GM21576 (cell line): ENCODE measurements around the gene EOMES.

Source experiments
- ATAC-seq: cut with Tn5 transposase; IDR thresholded peaks from one replicate; pipeline ENCODE4 v1.9.1; 2021; ENCODE audit warnings: mild to moderate bottlenecking, moderate library complexity; ENCODE audit not compliant: unreplicated experiment

Gene EOMES

GRCh38 chr3:27720899-27721716, 1.0 kb downstream of the EOMES start:
- ATAC-seq: no peak

DNA sequence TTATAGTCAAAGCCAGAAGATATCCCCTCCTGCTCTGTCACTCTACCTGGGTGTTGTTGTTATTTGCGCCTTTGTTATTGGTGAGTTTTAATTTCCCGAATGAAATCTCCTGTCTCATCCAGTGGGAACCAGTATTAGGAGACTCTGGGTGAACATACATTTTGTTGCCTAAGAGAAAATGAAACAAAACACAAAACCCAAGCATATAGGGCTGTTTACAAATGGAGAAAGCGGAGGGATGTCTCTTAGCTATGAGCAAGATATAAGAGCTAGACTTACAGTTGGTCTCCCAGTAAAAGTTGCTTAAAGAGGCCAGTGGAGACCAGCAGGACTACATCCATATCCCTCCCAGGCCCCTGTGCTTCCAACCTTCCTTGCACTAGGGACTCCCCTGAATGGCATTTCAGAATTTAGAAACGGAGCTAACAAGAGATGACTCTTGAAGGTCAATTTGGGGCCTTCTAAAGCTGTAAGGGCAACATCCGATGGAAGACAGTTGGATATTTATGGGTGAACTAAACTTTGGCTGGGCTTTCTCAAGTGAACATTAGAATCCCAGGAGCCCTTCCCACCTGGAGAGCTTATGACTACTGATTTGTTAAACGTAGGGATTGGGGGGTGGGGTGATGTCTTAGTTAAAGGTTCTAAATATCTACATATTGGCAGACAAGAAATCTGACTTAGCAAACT, 2.7 kb downstream of the EOMES start:
- ATAC-seq: no peak

DNA sequence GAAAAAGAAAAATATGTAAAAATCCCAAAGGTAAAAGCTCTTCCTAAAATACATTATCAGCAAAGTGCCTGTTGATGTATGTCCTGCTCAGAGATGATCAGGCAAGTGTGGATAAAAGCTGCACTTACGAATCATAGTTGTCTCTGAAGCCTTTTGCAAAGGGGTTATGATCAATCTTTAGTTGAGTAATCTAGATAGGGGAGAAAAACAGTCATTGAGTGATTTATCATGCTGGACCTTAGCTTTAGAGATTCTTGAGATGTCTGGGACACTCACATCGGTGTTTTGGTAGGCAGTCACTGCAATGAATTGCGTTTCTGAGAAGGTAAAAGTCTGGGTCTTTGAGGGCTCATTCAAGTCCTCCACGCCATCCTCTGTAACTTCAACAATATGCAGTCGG, 3.7 kb downstream of the EOMES start:
- no peak for ATAC-seq

DNA sequence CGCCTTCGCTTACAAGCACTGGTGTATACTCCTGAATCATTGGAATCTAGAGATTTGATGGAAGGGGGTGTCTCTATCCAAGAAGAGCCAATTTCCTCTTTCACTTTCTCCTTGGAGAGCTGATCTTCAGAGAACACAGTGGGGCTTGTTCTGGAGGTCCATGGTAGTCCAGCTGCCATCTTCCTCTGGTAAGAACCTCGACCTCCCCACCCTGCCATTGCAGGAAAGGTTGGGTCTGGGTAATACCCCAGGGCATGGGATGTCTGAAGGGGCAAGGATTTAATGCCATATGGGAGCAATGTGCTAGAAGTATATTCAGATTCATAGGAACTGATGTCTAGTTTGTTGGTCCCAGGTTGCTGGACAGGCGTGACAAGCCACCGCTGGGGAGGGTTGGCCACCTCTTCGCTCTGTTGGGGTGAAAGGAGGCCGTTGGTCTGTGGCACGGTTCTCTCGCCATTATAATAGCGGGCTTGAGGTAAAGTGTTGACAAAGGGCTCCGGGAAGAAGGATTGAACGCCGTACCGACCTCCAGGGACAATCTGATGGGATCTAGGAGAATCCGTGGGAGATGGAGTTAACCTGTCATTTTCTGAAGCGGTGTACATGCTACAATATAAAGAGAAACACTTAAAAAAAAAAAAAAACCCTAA, 4.8 kb downstream of the EOMES start:
- ATAC-seq: no peak

DNA sequence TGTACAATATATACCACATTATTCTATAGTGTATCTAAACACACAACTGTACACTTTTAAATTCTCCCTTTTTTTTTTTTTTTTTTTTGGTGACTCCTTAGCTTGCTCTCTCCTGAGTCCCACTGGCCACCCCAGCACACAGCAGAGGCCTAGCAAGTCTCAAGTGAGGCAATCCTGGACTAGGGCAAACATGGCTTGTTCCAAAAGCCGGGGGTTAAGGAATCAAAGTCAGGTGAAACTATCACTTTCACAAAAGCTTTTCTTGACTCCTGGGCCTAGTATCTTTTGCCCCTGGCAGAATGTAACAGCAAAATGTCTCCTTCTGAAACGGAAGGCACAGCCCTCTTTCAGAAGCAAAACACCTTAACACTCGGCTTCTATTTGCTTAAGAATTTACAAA, 5.8 kb downstream of the EOMES start:
- ATAC-seq: no peak

- ATAC-seq: no peak
Observed at GRCh38 chr3:27715863-27716262, 6.3 kb downstream of the EOMES start.

GRCh38 chr3:27715454-27715806, 6.7 kb downstream of the EOMES start:
- ATAC-seq: no peak

GRCh38 chr3:27714692-27715453, 7.2 kb downstream of the EOMES start:
- no peak for ATAC-seq

DNA sequence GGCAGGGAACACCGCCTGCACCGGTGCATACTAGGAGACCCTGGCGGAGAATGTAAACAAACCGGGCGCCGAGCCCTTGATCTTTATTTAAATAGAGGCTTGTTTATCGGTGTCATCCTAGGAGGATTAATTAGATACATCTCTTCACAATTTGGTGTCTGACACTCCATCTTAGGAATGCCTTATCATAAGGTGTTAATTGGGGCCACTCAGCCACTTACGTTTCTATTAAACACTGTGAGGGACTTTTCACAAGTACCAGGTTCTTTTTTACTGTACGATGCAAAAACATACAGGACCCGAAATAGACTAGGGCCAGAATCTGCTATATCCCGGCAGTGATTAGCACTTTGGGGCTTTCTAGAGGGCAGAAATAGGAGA, 8.0 kb downstream of the EOMES start:
- ATAC-seq: no peak

GRCh38 chr3:27713435-27714145, 8.5 kb downstream of the EOMES start:
- ATAC-seq: no peak

DNA sequence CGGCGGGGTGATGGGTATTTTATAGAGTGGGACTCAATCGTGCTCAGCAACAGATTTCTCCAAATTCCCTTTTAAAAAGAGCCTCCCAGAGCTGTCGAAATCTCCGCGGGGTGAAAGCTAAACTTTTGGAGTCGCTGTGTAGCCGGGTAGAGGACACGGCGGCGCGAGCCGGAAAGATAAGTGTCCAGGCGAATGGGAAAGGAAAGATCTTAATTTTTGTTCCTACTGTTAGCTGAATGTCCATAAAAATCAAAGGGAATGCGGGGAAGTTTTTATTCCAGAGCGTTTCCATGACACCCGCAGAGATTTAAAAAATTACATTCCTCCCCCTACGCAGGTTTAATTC, 9.1 kb downstream of the EOMES start:
- ATAC-seq: no peak

GRCh38 chr3:27712136-27713077, 9.7 kb downstream of the EOMES start:
- peak; percentile 88 for ATAC-seq

DNA sequence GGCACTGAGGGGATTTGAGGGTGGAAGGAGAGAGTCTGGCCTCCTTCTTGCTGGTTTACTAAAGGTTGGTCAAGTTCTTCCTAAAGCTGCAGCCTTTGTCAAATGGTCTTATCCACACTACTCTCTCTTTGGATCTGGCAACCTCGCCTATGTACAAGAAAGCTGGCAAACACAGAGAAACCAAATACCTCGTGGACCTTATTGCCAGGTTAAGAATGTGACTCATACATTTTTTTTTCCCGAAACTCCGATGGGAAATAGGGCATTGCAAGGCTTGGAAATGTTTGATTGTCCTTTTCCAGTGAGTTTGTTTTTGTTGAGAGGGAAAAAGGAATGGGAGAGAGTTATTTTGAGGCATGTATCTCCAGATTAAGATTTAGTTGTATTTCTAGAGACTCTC, 13.9 kb downstream of the EOMES start:
- ATAC-seq: no peak

GRCh38 chr3:27699067-27699466, 23.1 kb downstream of the EOMES start:
- peak; percentile 44 for ATAC-seq

DNA sequence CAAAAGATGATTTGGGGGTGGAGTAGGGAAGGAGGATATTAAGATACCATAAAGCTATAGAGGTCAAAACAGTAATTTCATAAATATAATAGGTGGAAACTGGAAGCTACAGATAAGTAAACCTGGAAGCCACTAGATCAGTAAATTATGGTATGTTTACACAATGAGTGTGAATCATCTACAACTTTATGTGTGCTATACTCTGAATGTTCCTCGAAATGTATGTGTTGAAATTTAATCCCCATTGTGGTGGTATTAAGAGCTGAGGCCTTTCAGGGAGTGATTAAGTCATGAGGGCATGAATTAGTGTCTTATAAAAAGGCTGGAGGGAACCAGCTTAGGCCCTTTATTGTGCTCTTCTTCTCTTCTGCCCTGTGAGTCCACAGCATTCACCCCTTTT, 25.2 kb downstream of the EOMES start:
- no peak for ATAC-seq

- no peak for ATAC-seq
Observed at GRCh38 chr3:27695636-27696035, 26.5 kb downstream of the EOMES start.

DNA sequence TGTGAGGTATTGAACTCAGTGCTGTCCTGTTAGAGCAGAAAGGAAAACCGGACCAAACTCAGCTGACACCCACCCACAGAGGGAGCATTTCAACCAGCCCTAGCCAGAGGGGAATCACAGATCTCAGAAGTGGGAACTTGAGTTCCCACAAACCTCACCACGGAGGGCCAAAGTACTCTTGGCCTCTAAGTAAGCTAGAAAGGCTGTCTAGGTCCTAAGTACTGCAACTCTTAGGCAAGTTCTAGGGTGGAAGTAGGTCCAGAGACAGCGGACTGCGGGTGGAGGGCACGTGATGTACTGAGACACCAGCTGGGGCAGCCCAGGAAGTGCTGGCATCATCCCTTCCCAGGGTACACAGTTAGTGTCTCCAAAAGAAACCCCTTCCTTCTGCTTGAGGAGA, 34.1 kb downstream of the EOMES start:
- ATAC-seq: no peak

DNA sequence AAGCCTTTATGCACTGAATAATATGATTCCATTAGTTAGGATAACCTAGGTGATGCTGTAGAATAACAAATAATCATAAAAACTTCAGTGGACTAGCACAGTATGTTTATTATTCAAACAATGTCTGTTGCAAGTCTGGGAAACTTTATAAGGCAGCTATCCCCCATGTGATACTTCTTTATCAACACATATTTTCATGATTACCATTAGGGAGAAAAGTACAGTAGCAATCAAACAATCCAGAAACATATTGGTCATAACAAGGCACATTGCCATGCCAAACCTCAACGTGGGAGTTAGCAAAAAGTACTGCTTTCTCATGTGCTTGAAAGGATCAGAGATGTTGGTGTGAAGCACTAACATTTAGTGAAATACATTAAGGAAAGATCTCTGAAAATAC, 35.5 kb downstream of the EOMES start:
- ATAC-seq: no peak

- no peak for ATAC-seq
Observed at GRCh38 chr3:27685474-27685873, 36.6 kb downstream of the EOMES start.

DNA sequence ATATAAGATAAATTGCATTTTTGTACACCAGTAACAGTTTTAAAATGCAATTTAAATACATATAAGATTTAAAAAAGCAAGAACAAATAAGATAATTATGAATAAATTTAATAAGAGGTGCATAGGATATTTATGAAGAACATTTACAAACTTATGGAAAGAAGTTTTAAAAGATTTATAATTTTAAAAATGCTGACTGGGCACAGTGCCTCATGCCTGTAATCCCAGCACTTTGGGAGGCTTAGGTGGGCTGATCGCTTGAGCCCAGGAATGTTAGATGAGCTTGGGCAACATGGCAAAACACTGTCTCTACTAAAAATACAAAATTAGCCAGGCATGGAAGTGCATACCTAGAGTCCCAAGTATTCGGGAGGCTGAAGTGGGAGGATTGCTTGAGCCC, 37.8 kb downstream of the EOMES start:
- no peak for ATAC-seq
